HepG2 (cell line): ENCODE results near the gene HECTD1. TPM values are rescaled to one million over a fixed set of nuclear protein-coding genes. Genes with fewer than 3 reads are reported as not detected.

Experiments
- ATF4 ChIP-seq, 2 experiments: fragments of 450-650 bp in 1 of 2; sonication (generic) in 1 of 2; formaldehyde crosslinking; IDR thresholded peaks; 2 replicates each; pipeline versions ENCODE4 v1.5.0 to v1.8.0; 2020 to 2022; ENCODE audit warnings: mild to moderate bottlenecking in 1 of 2, missing genetic modification reagents in 1 of 2
- CEBPB ChIP-seq: IDR thresholded peaks from 2 replicates; pipeline ENCODE4 v1.6.1; 2011; ENCODE audit warnings: low read depth, low read length, improper control_type of control experiment, borderline replicate concordance
- E2F1 ChIP-seq: sonication (generic); formaldehyde crosslinking; IDR thresholded peaks from 2 replicates; pipeline ENCODE4 v1.5.0; 2020; ENCODE audit warnings: missing genetic modification reagents
- FOSL2 ChIP-seq: sonication (generic); formaldehyde crosslinking; IDR thresholded peaks from 2 replicates; pipeline ENCODE4 v1.4.0; 2020; ENCODE audit warnings: missing genetic modification reagents
- HNRNPUL1 ChIP-seq: fragments of 200-400 bp; formaldehyde crosslinking; IDR thresholded peaks from 2 replicates; pipeline ENCODE4 v1.6.1; 2017; ENCODE audit warnings: low read depth, mild to moderate bottlenecking, low read length, moderate library complexity
- HOXA7 ChIP-seq: sonication (generic); formaldehyde crosslinking; IDR thresholded peaks from 2 replicates; pipeline ENCODE4 v1.8.1; 2022; ENCODE audit warnings: mild to moderate bottlenecking, missing genetic modification reagents, moderate library complexity
- KDM4B ChIP-seq: sonication (generic); formaldehyde crosslinking; IDR thresholded peaks from 2 replicates; pipeline ENCODE4 v1.4.0; 2020; ENCODE audit warnings: missing genetic modification reagents
- PPARG ChIP-seq: conservative IDR thresholded peaks from 2 replicates; pipeline ENCODE4 v1.6.1; 2016; ENCODE audit warnings: missing biosample characterization, missing genetic modification reagents
- RFX3 ChIP-seq: IDR thresholded peaks from 2 replicates; pipeline ENCODE4 v1.6.1; 2016; ENCODE audit warnings: missing biosample characterization, missing genetic modification reagents
- SMAD9 ChIP-seq: sonication (generic); formaldehyde crosslinking; IDR thresholded peaks from 2 replicates; pipeline ENCODE4 v1.5.1; 2020; ENCODE audit warnings: mild to moderate bottlenecking, missing genetic modification reagents
- SNAI1 ChIP-seq: sonication (generic); formaldehyde crosslinking; IDR thresholded peaks from 2 replicates; pipeline ENCODE4 v1.5.0; 2020; ENCODE audit warnings: mild to moderate bottlenecking, missing genetic modification reagents, borderline replicate concordance
- TOPORS ChIP-seq: sonication (generic); formaldehyde crosslinking; IDR thresholded peaks from 2 replicates; pipeline ENCODE4 v1.8.0; 2023; ENCODE audit warnings: mild to moderate bottlenecking, missing genetic modification reagents
- XBP1 ChIP-seq: sonication (generic); formaldehyde crosslinking; IDR thresholded peaks from 2 replicates; pipeline ENCODE4 v1.5.0; 2020; ENCODE audit warnings: missing genetic modification reagents
- ZBTB10 ChIP-seq: sonication (generic); formaldehyde crosslinking; IDR thresholded peaks from 2 replicates; pipeline ENCODE4 v1.4.0; 2020; ENCODE audit warnings: missing genetic modification reagents, borderline replicate concordance
- ZFP36 ChIP-seq: fragments of 150-350 bp; IDR thresholded peaks from 2 replicates; pipeline ENCODE4 v1.6.1; 2018; ENCODE audit warnings: borderline replicate concordance, low read length, low read depth; ENCODE audit not compliant: partially characterized antibody
- ZNF101 ChIP-seq: sonication (generic); formaldehyde crosslinking; IDR thresholded peaks from 2 replicates; pipeline ENCODE4 v1.4.0; 2020; ENCODE audit warnings: mild to moderate bottlenecking, low read depth, missing genetic modification reagents, borderline replicate concordance
- ZNF12 ChIP-seq: sonication (generic); formaldehyde crosslinking; IDR thresholded peaks from 2 replicates; pipeline ENCODE4 v1.5.0; 2020; ENCODE audit warnings: missing genetic modification reagents
- ZNF225 ChIP-seq: sonication (generic); formaldehyde crosslinking; IDR thresholded peaks from 2 replicates; pipeline ENCODE4 v1.4.0; 2020; ENCODE audit warnings: mild to moderate bottlenecking, missing genetic modification reagents
- ZNF230 ChIP-seq: sonication (generic); formaldehyde crosslinking; IDR thresholded peaks from 2 replicates; pipeline ENCODE4 v1.4.0; 2020; ENCODE audit warnings: mild to moderate bottlenecking, missing genetic modification reagents
- ZNF260 ChIP-seq: sonication (generic); formaldehyde crosslinking; IDR thresholded peaks from 2 replicates; pipeline ENCODE4 v1.4.0; 2020; ENCODE audit warnings: missing genetic modification reagents, low read depth, mild to moderate bottlenecking, borderline replicate concordance
- ZNF264 ChIP-seq: sonication (generic); formaldehyde crosslinking; IDR thresholded peaks from 2 replicates; pipeline ENCODE4 v1.4.0; 2020; ENCODE audit warnings: missing genetic modification reagents
- ZNF333 ChIP-seq: sonication (generic); formaldehyde crosslinking; IDR thresholded peaks from 2 replicates; pipeline ENCODE4 v1.4.0; 2020; ENCODE audit warnings: mild to moderate bottlenecking, missing genetic modification reagents, borderline replicate concordance
- ZNF547 ChIP-seq: sonication (generic); formaldehyde crosslinking; IDR thresholded peaks from 2 replicates; pipeline ENCODE4 v1.5.1; 2020; ENCODE audit warnings: mild to moderate bottlenecking, missing genetic modification reagents
- ZNF549 ChIP-seq: sonication (generic); formaldehyde crosslinking; IDR thresholded peaks from 2 replicates; pipeline ENCODE4 v1.5.0; 2020; ENCODE audit warnings: missing genetic modification reagents
- ZNF629 ChIP-seq: sonication (generic); formaldehyde crosslinking; conservative IDR thresholded peaks from 2 replicates; pipeline ENCODE4 v1.5.0; 2020; ENCODE audit warnings: missing genetic modification reagents
- polyA plus RNA-seq, 8 experiments: library from polyadenylated mRNA; depleted of rRNA in 3 of 8; stranded (reverse) in 7 of 8; unstranded in 1 of 8; fragments of >200 nt; fragmentation: Illumina TruSeq in 4 of 8; extraction: Trizol in 4 of 8; gene quantifications; 2 replicates each; pipeline versions ENCODE4 v1.2.1 to v1.2.3, GENCODE V29; 2011 to 2016; ENCODE audit warnings: low read depth in 4 of 8, missing spikeins in 1 of 8, mixed read lengths in 1 of 8; ENCODE audit not compliant: insufficient read depth in 1 of 8
- total RNA-seq, 5 experiments: library from RNA; depleted of rRNA; stranded (reverse); fragments of >200 nt; fragmentation: Illumina TruSeq; extraction: Trizol; gene quantifications; 2 replicates each; pipeline ENCODE4 v1.2.3, GENCODE V29; 2016; ENCODE audit warnings: low read depth in 1 of 5

HECTD1 gene
- total and polyA plus RNA-seq, 2 of the 13 experiments (the other 11 are each of a cell fraction or from before 2014, with no cell fraction given) = 312 to 560 TPM

DNA sequence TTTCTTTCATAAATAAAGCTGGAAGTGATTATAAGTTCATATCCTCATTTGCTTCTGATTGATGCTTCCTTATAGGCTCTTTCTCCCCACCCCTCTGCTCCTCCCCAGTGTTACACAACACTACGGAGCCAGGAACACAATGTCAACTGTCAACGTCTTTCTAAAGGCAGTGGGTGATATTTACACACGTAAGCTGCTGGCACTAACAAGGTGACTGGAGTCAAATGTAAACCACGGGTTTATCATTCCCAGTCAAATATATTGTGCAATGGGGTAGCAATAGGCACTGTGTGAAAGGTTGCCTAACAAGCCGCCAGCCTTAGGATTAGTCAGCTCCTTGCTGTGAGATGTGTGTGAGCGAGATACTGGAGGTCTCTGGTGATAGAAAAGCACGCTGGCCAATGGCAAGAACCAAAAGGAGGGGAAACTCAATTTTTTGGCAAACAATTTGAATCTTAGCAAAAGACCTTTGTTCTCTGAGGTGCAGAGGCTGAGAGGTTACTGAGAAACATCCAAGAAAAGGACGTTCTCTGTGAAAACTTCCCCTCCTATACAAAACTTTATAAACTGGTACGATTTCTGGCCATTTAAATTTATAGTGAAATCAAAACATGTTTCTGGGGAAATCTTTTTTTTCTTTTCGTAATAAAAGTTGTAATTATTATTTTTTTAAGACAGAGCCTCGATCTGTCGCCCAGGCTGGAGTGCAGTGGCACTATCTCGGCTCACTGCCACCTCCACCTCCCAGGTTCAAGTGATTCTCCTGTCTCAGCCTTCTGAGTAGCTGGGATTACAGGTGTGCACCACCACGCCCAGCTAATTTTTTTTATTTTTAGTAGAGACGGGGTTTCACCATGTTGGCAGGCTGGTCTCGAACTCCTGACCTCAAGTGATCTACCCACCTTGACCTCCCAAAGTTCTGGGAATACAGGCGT is 22.3 kb upstream of the HECTD1 start (continued):
- TF ChIP-seq ZFP36 = peak; percentile 54
- TF ChIP-seq ZBTB10 (CRISPR knock-in tag) = peak; percentile 82; the same call in 1 of the 2 replicates
- peak; percentile 97 for TF ChIP-seq ZNF12 (CRISPR knock-in tag)
- no peak; the same call in 1 of the 2 replicates for TF ChIP-seq ZNF225 (CRISPR knock-in tag)
- peak in 1 of 2 experiments; percentile 99; a peak in 2 of 4 replicates for TF ChIP-seq ATF4 (CRISPR knock-in tag; IDR thresholded peaks at IDR 0.05)
- peak; percentile 99 for TF ChIP-seq ZNF230 (CRISPR knock-in tag)
- TF ChIP-seq E2F1 = peak; percentile 91
- TF ChIP-seq ZNF264 (CRISPR knock-in tag) = peak; percentile 100
- peak; percentile 99 for TF ChIP-seq HOXA7 (CRISPR knock-in tag)
- TF ChIP-seq ZNF333 (CRISPR knock-in tag) = peak; percentile 18; the same call in 1 of the 2 replicates
- TF ChIP-seq KDM4B = peak; percentile 100
- TF ChIP-seq XBP1 (CRISPR knock-in tag) = peak; percentile 98
- peak; percentile 100 for TF ChIP-seq PPARG (CRISPR knock-in tag)
- TF ChIP-seq ZNF260 = no peak
- peak; percentile 93 for TF ChIP-seq ZNF629 (CRISPR knock-in tag)
- peak; percentile 100 for TF ChIP-seq FOSL2 (CRISPR knock-in tag)
- peak; percentile 98; the same call in 1 of the 2 replicates for TF ChIP-seq ZNF101 (CRISPR knock-in tag)
- peak; percentile 89 for TF ChIP-seq SNAI1 (CRISPR knock-in tag)
- TF ChIP-seq SMAD9 (CRISPR knock-in tag) = peak; percentile 93
- no peak for TF ChIP-seq ZNF549 (CRISPR knock-in tag)
- peak; percentile 100 for TF ChIP-seq CEBPB
- peak; percentile 98 for TF ChIP-seq ZNF547
- TF ChIP-seq TOPORS (CRISPR knock-in tag) = peak; percentile 99
- TF ChIP-seq RFX3 (CRISPR knock-in tag) = peak; percentile 65; the same call in 1 of the 2 replicates
- no peak for TF ChIP-seq HNRNPUL1
